Neural progenitor cell (in vitro differentiated cells): Measurements from ENCODE around the gene LIN7C.

Source experiments
- EZH2 ChIP-seq: fragments of 200-600 bp; sonication (generic); IDR thresholded peaks from 2 replicates; pipeline ENCODE4 v1.6.1; 2017; ENCODE audit warnings: antibody characterized with exemption, mild to moderate bottlenecking, moderate library complexity
- EZH2phosphoT487 ChIP-seq: fragments of 200-600 bp; sonication (generic); IDR thresholded peaks from 2 replicates; pipeline ENCODE4 v1.6.1; 2017; ENCODE audit warnings: antibody characterized with exemption
- TF ChIP-seq, protein P1 (sequence below): fragments of 200-600 bp; sonication (generic); IDR thresholded peaks from 2 replicates; pipeline ENCODE4 v1.5.1; 2017; ENCODE audit warnings: antibody characterized with exemption, mild to moderate bottlenecking

DNA sequence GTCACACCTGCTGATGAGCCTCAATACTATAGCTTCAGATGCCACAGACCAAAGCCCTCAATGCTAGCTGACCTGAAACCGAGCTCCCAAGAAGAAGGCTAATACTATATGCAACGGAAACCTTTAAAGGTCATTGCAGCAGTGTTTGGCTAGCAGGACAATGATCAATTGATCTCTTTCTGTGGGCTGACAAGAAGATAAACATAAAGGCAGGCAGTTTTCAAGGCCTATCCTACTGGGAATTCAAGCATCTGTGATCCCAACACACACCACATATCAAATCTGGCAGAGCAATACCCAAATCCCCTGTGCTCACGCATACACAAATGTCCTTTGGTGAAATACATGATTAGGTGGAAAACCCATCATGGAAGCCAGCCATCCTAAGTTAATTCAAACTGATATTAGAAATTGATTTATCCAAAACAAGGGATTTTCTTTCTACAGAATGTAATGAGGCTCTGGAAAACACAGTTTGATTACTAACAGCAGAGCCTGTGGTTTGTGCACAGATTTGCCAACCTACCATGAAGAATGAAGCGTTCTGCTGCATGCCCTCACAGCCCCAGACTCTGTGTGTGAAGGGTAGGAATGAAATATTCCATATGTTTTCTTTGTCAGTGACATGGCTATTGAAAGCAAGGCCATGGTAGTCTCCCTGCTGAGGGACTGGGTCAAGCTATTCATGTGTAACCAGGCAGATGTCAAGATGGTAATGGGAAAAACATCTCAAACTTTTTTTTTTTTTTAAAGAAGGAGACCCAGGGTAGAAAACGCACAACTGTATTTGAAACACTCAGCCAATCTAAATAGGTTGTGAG, 46.2 kb downstream of the LIN7C start:
- TF ChIP-seq, protein P1, sequence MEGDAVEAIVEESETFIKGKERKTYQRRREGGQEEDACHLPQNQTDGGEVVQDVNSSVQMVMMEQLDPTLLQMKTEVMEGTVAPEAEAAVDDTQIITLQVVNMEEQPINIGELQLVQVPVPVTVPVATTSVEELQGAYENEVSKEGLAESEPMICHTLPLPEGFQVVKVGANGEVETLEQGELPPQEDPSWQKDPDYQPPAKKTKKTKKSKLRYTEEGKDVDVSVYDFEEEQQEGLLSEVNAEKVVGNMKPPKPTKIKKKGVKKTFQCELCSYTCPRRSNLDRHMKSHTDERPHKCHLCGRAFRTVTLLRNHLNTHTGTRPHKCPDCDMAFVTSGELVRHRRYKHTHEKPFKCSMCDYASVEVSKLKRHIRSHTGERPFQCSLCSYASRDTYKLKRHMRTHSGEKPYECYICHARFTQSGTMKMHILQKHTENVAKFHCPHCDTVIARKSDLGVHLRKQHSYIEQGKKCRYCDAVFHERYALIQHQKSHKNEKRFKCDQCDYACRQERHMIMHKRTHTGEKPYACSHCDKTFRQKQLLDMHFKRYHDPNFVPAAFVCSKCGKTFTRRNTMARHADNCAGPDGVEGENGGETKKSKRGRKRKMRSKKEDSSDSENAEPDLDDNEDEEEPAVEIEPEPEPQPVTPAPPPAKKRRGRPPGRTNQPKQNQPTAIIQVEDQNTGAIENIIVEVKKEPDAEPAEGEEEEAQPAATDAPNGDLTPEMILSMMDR = no peak
- TF ChIP-seq EZH2 (no peak), EZH2phosphoT487 (no peak)
